ENCODE measurements around the gene ATP6V1B1. TPM values are rescaled to one million over a fixed set of nuclear protein-coding genes. Genes with fewer than 3 reads are reported as not detected.

The ATP6V1B1 gene
- total and polyA plus RNA-seq, 2 of the 13 experiments (the other 11 are each of a cell fraction or from before 2014, with no cell fraction given) = 0.58 to 1.6 TPM

- TF ChIP-seq AFF4 (CRISPR knock-in tag; IDR thresholded peaks at IDR 0.05) = no peak
- no peak for TF ChIP-seq STAT6 (CRISPR knock-in tag; IDR thresholded peaks at IDR 0.05; ENCODE audit: borderline replicate concordance)
- TF ChIP-seq DMAP1 (CRISPR knock-in tag; IDR thresholded peaks at IDR 0.05) = no peak
- TF ChIP-seq, protein P1, sequence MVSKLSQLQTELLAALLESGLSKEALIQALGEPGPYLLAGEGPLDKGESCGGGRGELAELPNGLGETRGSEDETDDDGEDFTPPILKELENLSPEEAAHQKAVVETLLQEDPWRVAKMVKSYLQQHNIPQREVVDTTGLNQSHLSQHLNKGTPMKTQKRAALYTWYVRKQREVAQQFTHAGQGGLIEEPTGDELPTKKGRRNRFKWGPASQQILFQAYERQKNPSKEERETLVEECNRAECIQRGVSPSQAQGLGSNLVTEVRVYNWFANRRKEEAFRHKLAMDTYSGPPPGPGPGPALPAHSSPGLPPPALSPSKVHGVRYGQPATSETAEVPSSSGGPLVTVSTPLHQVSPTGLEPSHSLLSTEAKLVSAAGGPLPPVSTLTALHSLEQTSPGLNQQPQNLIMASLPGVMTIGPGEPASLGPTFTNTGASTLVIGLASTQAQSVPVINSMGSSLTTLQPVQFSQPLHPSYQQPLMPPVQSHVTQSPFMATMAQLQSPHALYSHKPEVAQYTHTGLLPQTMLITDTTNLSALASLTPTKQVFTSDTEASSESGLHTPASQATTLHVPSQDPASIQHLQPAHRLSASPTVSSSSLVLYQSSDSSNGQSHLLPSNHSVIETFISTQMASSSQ (IDR thresholded peaks at IDR 0.05; ENCODE audit: low read depth) = no peak
- TF ChIP-seq, protein P1 (CRISPR knock-in tag; IDR thresholded peaks at IDR 0.05; ENCODE audit: borderline replicate concordance) = no peak
- TF ChIP-seq NR2C2 (CRISPR knock-in tag; IDR thresholded peaks at IDR 0.05; ENCODE audit: borderline replicate concordance) = peak; percentile 7; the same call in 1 of the 2 replicates
- no peak for TF ChIP-seq ARNT (IDR thresholded peaks at IDR 0.05)
- TF ChIP-seq, protein P2, sequence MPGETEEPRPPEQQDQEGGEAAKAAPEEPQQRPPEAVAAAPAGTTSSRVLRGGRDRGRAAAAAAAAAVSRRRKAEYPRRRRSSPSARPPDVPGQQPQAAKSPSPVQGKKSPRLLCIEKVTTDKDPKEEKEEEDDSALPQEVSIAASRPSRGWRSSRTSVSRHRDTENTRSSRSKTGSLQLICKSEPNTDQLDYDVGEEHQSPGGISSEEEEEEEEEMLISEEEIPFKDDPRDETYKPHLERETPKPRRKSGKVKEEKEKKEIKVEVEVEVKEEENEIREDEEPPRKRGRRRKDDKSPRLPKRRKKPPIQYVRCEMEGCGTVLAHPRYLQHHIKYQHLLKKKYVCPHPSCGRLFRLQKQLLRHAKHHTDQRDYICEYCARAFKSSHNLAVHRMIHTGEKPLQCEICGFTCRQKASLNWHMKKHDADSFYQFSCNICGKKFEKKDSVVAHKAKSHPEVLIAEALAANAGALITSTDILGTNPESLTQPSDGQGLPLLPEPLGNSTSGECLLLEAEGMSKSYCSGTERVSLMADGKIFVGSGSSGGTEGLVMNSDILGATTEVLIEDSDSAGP (CRISPR knock-in tag; IDR thresholded peaks at IDR 0.05; ENCODE audit: borderline replicate concordance) = 0 out of 2 replicates have a peak, but pooled peaks have one; percentile 13
- TF ChIP-seq ZKSCAN1 (IDR thresholded peaks at IDR 0.05; ENCODE audit: low read length) = 0 out of 2 replicates have a peak, but pooled peaks have one; percentile 11
- TF ChIP-seq ZSCAN25 (CRISPR knock-in tag; IDR thresholded peaks at IDR 0.05) = peak; percentile 60; the same call in 1 of the 2 replicates
- no peak for TF ChIP-seq HNF4G (IDR thresholded peaks at IDR 0.05; ENCODE audit: borderline replicate concordance, low read depth, low read length)
- no peak for TF ChIP-seq HNF4G (CRISPR knock-in tag; IDR thresholded peaks at IDR 0.05; ENCODE audit: borderline replicate concordance, low read depth)
- no peak for TF ChIP-seq ZNF446 (CRISPR knock-in tag; IDR thresholded peaks at IDR 0.05)
- TF ChIP-seq ZNF768 (CRISPR knock-in tag; IDR thresholded peaks at IDR 0.05) = peak; percentile 90
Measured at GRCh38 chr2:70922235-70923234, 13.2 kb upstream of the ATP6V1B1 start (continued).

Data from HepG2 (cell line).